GM10266 (cell line): ENCODE measurements around the gene IFRD2.

Source experiments
- DNase-seq: peaks from one replicate; pipeline ENCODE4 v3.0.0; 2012; ENCODE audit errors: extremely low spot score
- CTCF ChIP-seq: IDR thresholded peaks from 2 replicates; pipeline ENCODE4 v1.5.1; 2012; ENCODE audit warnings: mild to moderate bottlenecking, low read depth; ENCODE audit not compliant: control insufficient read depth, insufficient read depth; ENCODE audit errors: missing control alignments

IFRD2 gene

GRCh38 chr3:50242851-50243542 is 49.2 kb downstream of the IFRD2 start:
- DNase-seq: no peak

GRCh38 chr3:50242381-50242770 is 49.9 kb downstream of the IFRD2 start:
- TF ChIP-seq CTCF: no peak
- DNase-seq: no peak

More at GRCh38 chr3:50242851-50243542, 49.2 kb downstream of the IFRD2 start:
- TF ChIP-seq CTCF: no peak

- no peak for TF ChIP-seq CTCF
- DNase-seq: no peak
Observed at GRCh38 chr3:50241713-50242380, 50.4 kb downstream of the IFRD2 start.

DNA sequence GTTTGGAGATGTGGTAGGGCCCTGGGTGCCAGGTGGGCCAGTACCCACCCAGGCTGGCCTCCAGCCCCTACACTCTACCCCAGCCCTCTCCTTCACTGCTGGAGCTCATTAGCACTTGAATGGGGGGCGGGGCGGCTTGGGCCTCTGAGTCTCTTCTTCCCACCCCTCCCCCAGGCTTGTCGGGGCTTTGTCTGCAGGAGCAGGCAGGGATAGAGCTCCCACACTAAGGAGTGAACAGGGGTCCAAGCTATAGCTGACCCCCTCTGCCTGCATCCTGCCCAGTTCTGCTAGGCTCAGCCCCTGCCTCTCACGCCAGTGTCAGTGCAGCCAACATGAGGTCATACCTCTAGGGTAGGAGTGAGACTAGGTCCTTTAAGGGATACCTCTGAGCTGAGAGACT is 51.1 kb downstream of the IFRD2 start:
- no peak for DNase-seq
- TF ChIP-seq CTCF: no peak

DNA sequence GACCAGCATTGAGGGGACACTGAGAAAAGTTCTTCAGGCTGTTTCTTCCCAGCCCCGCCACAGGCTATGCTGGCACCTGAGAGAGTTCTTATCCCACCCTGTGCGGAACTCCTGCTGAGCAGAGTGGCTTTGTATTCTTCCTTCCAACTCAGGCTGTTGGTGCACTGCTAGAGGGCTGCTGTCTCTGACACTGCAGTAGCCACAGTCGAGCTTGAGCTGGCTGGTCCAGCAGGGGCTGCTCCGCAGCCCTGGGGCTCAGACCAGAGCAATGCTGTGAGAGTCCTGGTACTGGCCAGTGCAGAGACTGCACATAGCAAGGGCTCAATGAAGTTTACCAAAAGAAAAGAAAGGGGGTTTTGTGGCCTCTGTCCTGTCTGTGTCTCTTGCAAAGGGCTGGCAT is 52.6 kb downstream of the IFRD2 start:
- no peak for TF ChIP-seq CTCF
- no peak for DNase-seq

DNA sequence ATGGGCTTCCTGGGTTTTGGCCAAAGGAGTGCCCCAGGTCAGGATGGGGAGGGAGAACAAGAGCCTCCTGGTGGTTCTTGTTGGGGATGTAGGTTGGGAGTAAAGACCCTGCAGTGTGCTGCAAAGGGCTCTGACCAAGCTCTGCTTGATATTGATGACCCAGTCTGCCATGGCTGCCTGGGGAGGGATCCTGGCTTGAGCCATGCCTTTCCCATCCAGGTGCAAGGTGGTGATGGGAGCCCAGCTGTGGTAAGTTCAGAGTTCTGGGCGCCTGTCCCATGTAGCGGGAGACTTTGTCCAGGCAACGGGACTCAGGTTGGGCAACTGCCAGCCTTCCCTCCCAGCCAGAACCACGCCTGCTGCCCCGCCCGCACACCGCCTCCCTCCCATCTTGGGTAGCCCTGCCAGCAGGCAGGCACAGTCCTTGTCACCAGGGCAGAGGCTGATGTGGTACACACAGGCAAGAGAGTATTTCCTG is 53.6 kb downstream of the IFRD2 start:
- DNase-seq: no peak
- TF ChIP-seq CTCF: no peak
